Nephron progenitor cell (in vitro differentiated cells): ENCODE results near the gene ZNF592.
"Not testable (repeated sequence)": the region's sequence is repeated elsewhere in the genome, so short reads cannot be mapped to it uniquely, and the experiment has no call there.

Experiments used
- DNase-seq: peaks from one replicate; pipeline ENCODE4 v3.0.0; 2021
- H3K27ac Mint-ChIP-seq: 2 replicates; pipeline ENCODE4 v1.8.0; 2021; ENCODE audit warnings: mild to moderate bottlenecking, moderate library complexity, mixed read lengths
- H3K27me3 Mint-ChIP-seq: 2 replicates; pipeline ENCODE4 v1.8.0; 2021; ENCODE audit warnings: mild to moderate bottlenecking, low read depth, mixed read lengths; ENCODE audit not compliant: poor library complexity
- H3K36me3 Mint-ChIP-seq: 2 replicates; pipeline ENCODE4 v1.8.0; 2021; ENCODE audit warnings: low read depth, mixed read lengths
- H3K4me1 Mint-ChIP-seq: 2 replicates; pipeline ENCODE4 v1.8.0; 2021; ENCODE audit warnings: mixed read lengths
- H3K4me3 Mint-ChIP-seq: 2 replicates; pipeline ENCODE4 v1.8.0; 2021; ENCODE audit warnings: mild to moderate bottlenecking, moderate library complexity, mixed read lengths
- H3K9me3 Mint-ChIP-seq: 2 replicates; pipeline ENCODE4 v1.8.0; 2021; ENCODE audit warnings: mild to moderate bottlenecking, moderate library complexity, mixed read lengths
- CTCF ChIP-seq: fragments of 200-600 bp; sonication (generic); IDR thresholded peaks from 2 replicates; pipeline ENCODE4 v1.5.0; 2021; ENCODE audit warnings: antibody characterized with exemption

The ZNF592 gene

DNA sequence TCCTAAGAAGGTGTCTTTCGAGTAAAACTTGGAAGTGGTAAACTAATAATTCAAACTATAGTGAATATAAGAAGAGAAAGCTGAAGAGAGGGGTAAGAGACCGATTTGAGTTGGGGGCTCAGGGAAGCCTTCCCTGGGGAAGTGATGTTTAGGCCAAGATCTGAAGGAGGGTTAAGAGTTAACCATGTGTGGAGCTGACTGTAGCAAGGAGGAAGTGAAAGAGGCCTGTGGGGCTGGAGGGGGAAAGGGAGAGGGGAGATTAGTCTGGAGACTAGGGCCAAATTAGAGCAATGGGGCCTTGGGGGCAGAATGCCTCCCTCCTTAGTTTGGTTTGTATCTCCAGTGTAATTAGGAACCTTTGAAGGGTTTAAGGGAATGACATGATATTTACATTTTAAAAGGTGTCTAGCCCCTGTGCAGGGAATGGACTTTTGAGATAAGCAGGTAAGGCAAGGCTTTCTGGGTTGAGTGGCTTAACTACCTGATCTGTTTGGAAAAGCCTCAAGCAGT, 2.2 kb downstream of the ZNF592 start:
- Mint-ChIP-seq H3K27ac (peak overlapping the region; percentile 54), H3K4me1 (peaks cover 64% of the 10 kb centered on the region), H3K4me3 (peak overlapping the region; percentile 95), H3K36me3 (peaks cover 9% of the 10 kb centered on the region), H3K27me3 (peaks cover 3% of the 10 kb centered on the region), H3K9me3 (no peaks in the 10 kb centered on the region)
- TF ChIP-seq CTCF: no peak
- DNase-seq: no peak

DNA sequence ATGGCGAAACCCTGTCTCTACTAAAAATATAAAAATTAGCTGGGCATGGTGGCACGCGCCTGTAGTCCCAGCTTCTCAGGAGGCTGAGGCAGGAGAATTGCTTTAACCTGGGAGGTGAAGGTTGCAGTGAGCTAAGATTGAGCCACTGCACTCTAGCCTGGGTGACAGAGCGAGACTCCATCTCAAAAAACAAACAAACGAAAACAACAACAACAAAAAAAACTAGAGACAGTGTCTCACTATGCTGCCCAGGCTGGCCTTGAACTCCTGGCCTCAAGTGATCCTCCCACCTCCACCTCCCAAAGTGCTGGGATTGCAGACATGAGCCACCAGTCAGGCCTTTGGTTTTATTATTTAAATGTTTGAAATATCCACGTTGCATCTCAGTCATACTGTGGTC, 3.3 kb downstream of the ZNF592 start:
- H3K4me3 Mint-ChIP-seq, H3K27ac Mint-ChIP-seq, H3K9me3 Mint-ChIP-seq, H3K36me3 Mint-ChIP-seq, DNase-seq, H3K27me3 Mint-ChIP-seq: not testable (repeated sequence)
- H3K4me1 Mint-ChIP-seq: peaks cover 65% of the 10 kb centered on the region

DNA sequence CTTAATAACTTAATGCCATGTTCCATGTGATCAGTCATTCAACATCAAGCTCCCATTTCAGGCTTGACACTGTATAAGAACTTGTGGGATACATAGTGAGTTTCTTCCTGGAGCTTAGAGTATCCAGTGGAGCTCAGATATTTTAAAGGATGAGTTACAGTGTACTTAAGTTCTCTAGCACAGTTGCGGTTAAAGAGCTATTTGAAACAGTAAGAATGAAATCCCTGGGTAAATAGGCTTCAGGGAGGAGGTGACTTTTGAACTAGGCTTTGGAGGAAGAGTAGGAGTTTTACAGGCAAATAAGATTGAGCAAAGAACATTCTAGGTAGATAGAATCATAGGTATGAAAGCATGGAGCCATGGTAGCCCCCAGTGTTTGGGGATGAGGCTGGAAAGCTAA, 3.8 kb downstream of the ZNF592 start:
- Mint-ChIP-seq H3K36me3 (peaks cover 9% of the 10 kb centered on the region), H3K4me3 (no peak overlapping the region), H3K4me1 (peaks cover 62% of the 10 kb centered on the region), H3K9me3 (no peaks in the 10 kb centered on the region), H3K27ac (peak overlapping the region; percentile 49), H3K27me3 (peaks cover 3% of the 10 kb centered on the region)
- TF ChIP-seq CTCF: no peak
- DNase-seq: no peak

DNA sequence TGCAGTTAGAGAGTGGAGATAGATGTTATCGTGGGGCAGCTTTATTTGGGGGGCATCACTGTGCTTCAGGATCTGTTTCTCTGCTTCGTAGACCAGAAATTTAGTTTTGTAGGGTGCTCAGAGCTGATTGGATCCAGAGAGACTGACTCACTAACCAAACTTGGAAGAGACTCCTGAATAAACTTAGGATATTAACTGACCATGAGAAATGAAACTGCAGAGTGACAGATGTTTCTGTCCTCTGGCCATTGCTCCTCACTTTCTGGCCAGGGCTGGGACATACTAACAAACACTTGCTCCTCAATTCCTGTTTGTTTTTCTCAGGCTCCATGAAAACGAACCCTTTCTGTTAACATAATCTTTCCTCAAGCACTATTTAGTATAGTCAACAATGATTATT, 4.3 kb downstream of the ZNF592 start:
- Mint-ChIP-seq H3K4me3 (no peak overlapping the region), H3K36me3 (peaks cover 9% of the 10 kb centered on the region), H3K27ac (peak overlapping the region; percentile 49), H3K9me3 (no peaks in the 10 kb centered on the region), H3K4me1 (peaks cover 57% of the 10 kb centered on the region), H3K27me3 (peaks cover 3% of the 10 kb centered on the region)
- no peak for TF ChIP-seq CTCF
- DNase-seq: no peak

DNA sequence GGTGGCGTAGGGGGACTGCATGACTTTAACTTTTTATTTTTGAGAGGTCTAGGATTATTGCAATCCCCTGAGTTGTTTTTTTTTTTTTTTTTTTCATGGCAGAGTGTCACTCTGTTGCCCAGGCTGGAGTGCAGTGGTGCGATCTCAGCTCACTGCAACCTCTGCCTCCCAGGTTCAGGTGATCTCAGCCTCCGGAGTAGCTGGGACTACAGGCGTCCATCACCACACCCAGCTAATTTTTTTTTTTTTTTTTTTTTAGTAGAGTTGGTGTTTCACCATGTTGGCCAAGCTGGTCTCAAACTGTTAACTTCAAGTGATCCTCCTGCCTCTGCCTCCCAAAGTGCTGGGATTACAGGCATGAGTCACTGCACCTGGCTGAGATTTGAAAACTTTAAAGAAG, 6.5 kb downstream of the ZNF592 start:
- not testable (repeated sequence) for DNase-seq, H3K27me3 Mint-ChIP-seq, H3K27ac Mint-ChIP-seq, H3K36me3 Mint-ChIP-seq, H3K9me3 Mint-ChIP-seq, H3K4me3 Mint-ChIP-seq
- H3K4me1 Mint-ChIP-seq: peaks cover 53% of the 10 kb centered on the region

DNA sequence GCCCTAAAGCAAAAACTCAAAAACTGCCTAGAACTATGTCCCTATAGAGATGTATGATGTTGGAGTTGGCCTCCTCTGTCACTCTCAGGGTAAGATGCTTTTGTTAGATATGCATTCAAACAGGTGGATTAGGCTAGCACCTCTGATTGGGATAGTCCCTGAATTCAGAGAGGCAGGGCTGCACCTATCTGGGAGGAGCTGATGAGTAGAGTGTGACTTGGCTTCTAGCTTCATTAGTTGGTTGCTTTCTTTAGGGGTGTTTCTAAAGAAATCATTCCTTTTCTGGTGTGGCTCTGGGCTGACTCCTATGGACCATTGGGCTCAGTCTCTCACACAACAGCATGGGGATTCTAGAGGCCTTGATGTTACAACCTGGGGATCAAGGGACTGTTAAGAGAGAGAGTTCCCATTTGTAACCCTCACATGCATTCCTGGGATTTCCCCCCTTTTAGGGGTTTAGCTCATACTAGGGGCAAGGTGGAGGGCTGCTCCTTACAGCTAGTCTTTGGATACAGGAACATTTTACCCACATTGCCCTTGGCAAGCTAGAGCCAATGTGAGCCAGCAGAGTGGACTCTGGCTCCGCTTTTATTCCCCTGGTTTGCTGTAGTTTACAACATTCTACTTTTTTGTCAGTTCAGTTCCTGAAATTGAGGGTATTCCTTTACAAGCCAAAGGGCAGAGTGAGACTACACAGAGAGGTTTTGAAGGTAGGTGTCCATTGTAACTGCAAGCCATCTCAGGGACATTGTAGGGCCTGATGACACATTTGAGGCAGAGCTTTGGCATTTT, 7.5 kb downstream of the ZNF592 start:
- no peak for TF ChIP-seq CTCF
- Mint-ChIP-seq H3K27me3 (no peaks in the 10 kb centered on the region), H3K27ac (no peak overlapping the region), H3K9me3 (no peaks in the 10 kb centered on the region), H3K4me3 (no peak overlapping the region), H3K36me3 (peaks cover 9% of the 10 kb centered on the region), H3K4me1 (peaks cover 43% of the 10 kb centered on the region)
- DNase-seq: no peak

DNA sequence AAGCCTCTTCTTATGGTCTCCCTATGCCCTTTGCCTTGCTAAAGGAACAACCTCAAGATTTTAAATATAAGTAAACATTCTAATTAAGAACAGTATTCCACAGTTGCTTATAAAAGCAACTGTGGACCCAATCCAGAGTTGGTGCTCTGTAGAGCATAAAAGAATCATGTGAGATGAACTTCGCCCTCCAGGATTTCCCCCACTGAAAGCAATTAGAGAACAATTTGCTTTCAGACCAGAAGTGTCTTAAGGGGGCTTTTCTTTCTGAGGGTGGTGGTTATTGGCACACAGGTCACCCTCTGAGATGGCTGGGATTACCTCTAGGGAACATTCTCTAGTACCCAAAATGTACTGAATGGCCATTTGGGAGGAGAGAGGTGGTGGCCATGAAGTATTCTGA, 10.6 kb downstream of the ZNF592 start:
- H3K4me3 Mint-ChIP-seq: no peak overlapping the region
- no peak overlapping the region for H3K27ac Mint-ChIP-seq
- peaks cover 19% of the 10 kb centered on the region for H3K4me1 Mint-ChIP-seq
- H3K27me3 Mint-ChIP-seq: no peaks in the 10 kb centered on the region
- peaks cover under 1% of the 10 kb centered on the region for H3K36me3 Mint-ChIP-seq
- no peak for DNase-seq
- TF ChIP-seq CTCF: no peak
- H3K9me3 Mint-ChIP-seq: no peaks in the 10 kb centered on the region
